Measurements from ENCODE around the gene IL12B. TPM values are rescaled to one million over a fixed set of nuclear protein-coding genes. Genes with fewer than 3 reads are reported as not detected.
"Not testable (repeated sequence)": the region's sequence is repeated elsewhere in the genome, so short reads cannot be mapped to it uniquely, and the experiment has no call there.

Gene IL12B
- total and polyA plus RNA-seq, 2 experiments from 2014 or later: not detected

GRCh38 chr5:159309689-159310433 lies 20.4 kb downstream of the IL12B start:
- Histone ChIP-seq H3K27me3 (replicated peaks; ENCODE audit: insufficient read depth) (peaks cover 55% of the 10 kb centered on the region), H3K4me3 (no peak overlapping the region)

GRCh38 chr5:159304961-159305595 lies 25.2 kb downstream of the IL12B start:
- Histone ChIP-seq H2AFZ (no peak overlapping the region), H3K9me2 (ENCODE audit: insufficient read depth) (no peaks in the 10 kb centered on the region), H3K27me3 (replicated peaks; ENCODE audit: insufficient read depth) (peaks cover 35% of the 10 kb centered on the region), H3F3A (ENCODE audit: insufficient read depth) (no peaks in the 10 kb centered on the region), H3K4me1 (ENCODE audit: insufficient read depth) (no peaks in the 10 kb centered on the region), H3K9ac (no peak overlapping the region), H3K9me3 (ENCODE audit: low read depth) (no peaks in the 10 kb centered on the region), H3K79me2 (ENCODE audit: insufficient read depth) (no peaks in the 10 kb centered on the region), H3K36me3 (ENCODE audit: low read depth) (no peaks in the 10 kb centered on the region), H3K4me2 (ENCODE audit: unreplicated experiment) (no peak overlapping the region), H3K27ac (no peak overlapping the region), H3K4me3 (no peak overlapping the region), H4K20me1 (ENCODE audit: insufficient read depth) (no peaks in the 10 kb centered on the region)
- TF ChIP-seq EZH2 (IDR thresholded peaks at IDR 0.05; ENCODE audit: insufficient read depth, poor library complexity, severe bottlenecking) (no peak), EZH2phosphoT487 (IDR thresholded peaks at IDR 0.05; ENCODE audit: insufficient read depth, low read depth) (no peak)
- WGBS, 2 experiments (ENCODE audit: low coverage in 1 of 2, low lambda C conversion rate in 2 of 2, missing lambda C conversion rate in 2 of 2): 42 to 46% methylated on average over 5 of the region's 5 CpGs
- no peak for DNase-seq
- in situ Hi-C loops (cut with MboI): no loop called here

More at GRCh38 chr5:159309689-159310433, 20.4 kb downstream of the IL12B start:
- WGBS, 2 experiments (ENCODE audit: low coverage in 1 of 2, low lambda C conversion rate in 2 of 2, missing lambda C conversion rate in 2 of 2): 65 to 67% methylated on average over 8 of the region's 8 CpGs
- no peaks in the 10 kb centered on the region for H3F3A ChIP-seq (ENCODE audit: insufficient read depth)
- H3K9ac ChIP-seq: no peak overlapping the region
- no peaks in the 10 kb centered on the region for H3K36me3 ChIP-seq (ENCODE audit: low read depth)
- no peaks in the 10 kb centered on the region for H3K9me3 ChIP-seq (ENCODE audit: low read depth)
- H3K9me2 ChIP-seq (ENCODE audit: insufficient read depth): no peaks in the 10 kb centered on the region
- TF ChIP-seq EZH2 (IDR thresholded peaks at IDR 0.05; ENCODE audit: insufficient read depth, poor library complexity, severe bottlenecking) (no peak), EZH2phosphoT487 (IDR thresholded peaks at IDR 0.05; ENCODE audit: insufficient read depth, low read depth) (no peak)
- H4K20me1 ChIP-seq (ENCODE audit: insufficient read depth): no peaks in the 10 kb centered on the region
- H3K4me2 ChIP-seq (ENCODE audit: unreplicated experiment): no peak overlapping the region
- H2AFZ ChIP-seq: no peak overlapping the region
- in situ Hi-C loops (cut with MboI): no loop called here
- no peak for DNase-seq
- H3K4me1 ChIP-seq (ENCODE audit: insufficient read depth): no peaks in the 10 kb centered on the region
- no peak overlapping the region for H3K27ac ChIP-seq
- H3K79me2 ChIP-seq (ENCODE audit: insufficient read depth): no peaks in the 10 kb centered on the region

- Histone ChIP-seq H3K27me3 (replicated peaks; ENCODE audit: insufficient read depth) (peaks cover 20% of the 10 kb centered on the region), H2AFZ (no peak overlapping the region), H3K9me3 (ENCODE audit: low read depth) (no peaks in the 10 kb centered on the region), H3K4me2 (ENCODE audit: unreplicated experiment) (no peak overlapping the region), H3K9me2 (ENCODE audit: insufficient read depth) (no peaks in the 10 kb centered on the region), H3F3A (ENCODE audit: insufficient read depth) (no peaks in the 10 kb centered on the region), H3K79me2 (ENCODE audit: insufficient read depth) (no peaks in the 10 kb centered on the region), H3K36me3 (ENCODE audit: low read depth) (no peaks in the 10 kb centered on the region), H3K27ac (no peak overlapping the region), H3K4me3 (no peak overlapping the region), H3K4me1 (ENCODE audit: insufficient read depth) (no peaks in the 10 kb centered on the region), H4K20me1 (ENCODE audit: insufficient read depth) (no peaks in the 10 kb centered on the region), H3K9ac (no peak overlapping the region)
- 85 to 91% methylated on average over 4 of the region's 4 CpGs for WGBS, 2 experiments (ENCODE audit: low coverage in 1 of 2, low lambda C conversion rate in 2 of 2, missing lambda C conversion rate in 2 of 2)
- TF ChIP-seq EZH2phosphoT487 (IDR thresholded peaks at IDR 0.05; ENCODE audit: insufficient read depth, low read depth): no peak
- no peak for TF ChIP-seq EZH2 (IDR thresholded peaks at IDR 0.05; ENCODE audit: insufficient read depth, poor library complexity, severe bottlenecking)
- in situ Hi-C loops (cut with MboI): no loop called here
- no peak for DNase-seq
Measured at GRCh38 chr5:159303286-159303685, 27.0 kb downstream of the IL12B start.

DNA sequence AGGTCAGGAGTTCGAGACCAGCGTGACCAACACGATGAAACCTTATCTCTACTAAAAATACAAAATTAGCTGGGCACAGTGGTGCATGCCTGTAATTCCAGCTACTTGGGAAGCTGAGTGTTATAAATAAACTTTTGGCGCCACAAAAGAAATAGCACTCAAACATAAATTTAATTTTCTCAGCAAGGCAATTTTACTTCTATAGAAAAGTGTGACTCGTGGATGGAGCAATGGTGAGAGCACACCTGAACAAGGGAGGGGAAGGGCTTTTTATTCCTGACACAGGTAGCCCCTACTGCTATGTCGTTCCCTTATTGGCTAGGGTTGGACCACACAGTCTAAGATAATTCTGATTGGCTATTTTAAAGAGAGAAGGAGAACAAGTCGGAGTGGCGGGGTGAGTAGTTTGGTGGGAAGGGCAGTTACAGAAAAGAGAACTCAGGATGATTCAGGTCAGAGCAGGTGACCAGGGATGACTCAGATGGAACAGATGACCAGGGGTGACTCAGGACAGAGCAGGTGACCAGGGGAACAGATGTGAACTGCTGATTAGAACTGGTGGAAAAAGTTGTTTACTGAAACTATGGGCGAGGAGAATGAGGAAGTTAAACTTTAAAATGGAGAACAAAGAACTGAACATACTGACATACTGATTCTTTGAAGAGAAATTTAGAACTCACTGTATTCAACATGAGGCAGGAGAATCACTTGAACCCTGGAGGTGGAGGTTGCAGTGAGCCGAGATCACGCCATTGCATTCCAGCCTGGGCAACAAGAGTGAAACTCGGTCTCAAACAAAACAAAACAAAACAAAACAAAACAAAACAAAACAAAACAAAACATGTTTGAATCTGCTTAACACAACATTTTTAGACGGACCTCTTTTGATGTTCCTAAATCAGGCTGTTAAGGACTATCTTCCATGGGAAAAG lies 28.1 kb downstream of the IL12B start:
- H3K27ac ChIP-seq; H3K9ac ChIP-seq; H4K20me1 ChIP-seq (ENCODE audit: insufficient read depth); DNase-seq; H3K4me2 ChIP-seq (ENCODE audit: unreplicated experiment); H3K27me3 ChIP-seq (replicated peaks; ENCODE audit: insufficient read depth); H3K36me3 ChIP-seq (ENCODE audit: low read depth); H2AFZ ChIP-seq; H3K79me2 ChIP-seq (ENCODE audit: insufficient read depth); H3K4me1 ChIP-seq (ENCODE audit: insufficient read depth); H3K9me2 ChIP-seq (ENCODE audit: insufficient read depth); in situ Hi-C loops (cut with MboI); H3K9me3 ChIP-seq (ENCODE audit: low read depth); H3K4me3 ChIP-seq; H3F3A ChIP-seq (ENCODE audit: insufficient read depth): not testable (repeated sequence)
- WGBS, 2 experiments (ENCODE audit: low coverage in 1 of 2, low lambda C conversion rate in 2 of 2, missing lambda C conversion rate in 2 of 2): 79 to 80% methylated on average over 13 of the region's 13 CpGs
